ENCODE measurements around the gene RHCE.

DNA sequence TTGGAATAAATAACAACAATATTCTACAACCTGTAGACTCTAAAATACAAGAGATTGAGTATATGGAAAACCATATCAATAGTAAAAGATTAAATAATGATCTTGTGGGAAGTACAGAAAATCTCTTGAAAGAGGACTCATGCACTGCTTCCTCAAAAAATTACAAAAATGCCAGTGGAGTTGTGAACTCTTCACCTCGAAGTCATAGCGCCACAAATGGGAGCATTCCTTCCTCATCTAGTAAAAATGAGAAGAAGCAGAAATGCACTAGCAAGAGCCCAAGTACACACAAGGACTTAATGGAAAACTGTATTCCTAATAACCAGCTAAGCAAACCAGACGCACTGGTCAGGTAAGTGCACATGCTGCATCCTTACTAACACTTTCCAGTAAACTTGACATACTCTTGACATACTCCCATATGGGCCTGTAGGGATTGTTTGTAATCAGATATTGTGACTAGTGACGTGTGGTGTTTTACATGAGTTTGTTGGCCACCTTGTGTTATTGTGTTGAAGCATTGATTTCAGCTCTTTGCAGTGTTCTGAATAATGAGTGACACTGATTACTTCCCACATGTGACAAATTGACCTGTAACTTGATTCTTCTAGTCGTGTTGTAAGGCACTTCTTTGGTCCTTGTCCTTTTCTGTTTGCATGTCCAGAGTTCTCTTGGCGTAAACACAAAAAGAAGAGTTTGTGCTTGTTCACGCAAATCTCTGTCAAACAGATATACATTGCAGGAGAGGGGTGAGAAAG is 38.1 kb upstream of the RHCE start:
- TF ChIP-seq POLR2A (IDR thresholded peaks at IDR 0.05) (no peak), EP300 (IDR thresholded peaks at IDR 0.05) (no peak), POLR2AphosphoS5 (IDR thresholded peaks at IDR 0.05) (no peak)
- TF ChIP-seq, protein P1, sequence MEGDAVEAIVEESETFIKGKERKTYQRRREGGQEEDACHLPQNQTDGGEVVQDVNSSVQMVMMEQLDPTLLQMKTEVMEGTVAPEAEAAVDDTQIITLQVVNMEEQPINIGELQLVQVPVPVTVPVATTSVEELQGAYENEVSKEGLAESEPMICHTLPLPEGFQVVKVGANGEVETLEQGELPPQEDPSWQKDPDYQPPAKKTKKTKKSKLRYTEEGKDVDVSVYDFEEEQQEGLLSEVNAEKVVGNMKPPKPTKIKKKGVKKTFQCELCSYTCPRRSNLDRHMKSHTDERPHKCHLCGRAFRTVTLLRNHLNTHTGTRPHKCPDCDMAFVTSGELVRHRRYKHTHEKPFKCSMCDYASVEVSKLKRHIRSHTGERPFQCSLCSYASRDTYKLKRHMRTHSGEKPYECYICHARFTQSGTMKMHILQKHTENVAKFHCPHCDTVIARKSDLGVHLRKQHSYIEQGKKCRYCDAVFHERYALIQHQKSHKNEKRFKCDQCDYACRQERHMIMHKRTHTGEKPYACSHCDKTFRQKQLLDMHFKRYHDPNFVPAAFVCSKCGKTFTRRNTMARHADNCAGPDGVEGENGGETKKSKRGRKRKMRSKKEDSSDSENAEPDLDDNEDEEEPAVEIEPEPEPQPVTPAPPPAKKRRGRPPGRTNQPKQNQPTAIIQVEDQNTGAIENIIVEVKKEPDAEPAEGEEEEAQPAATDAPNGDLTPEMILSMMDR (IDR thresholded peaks at IDR 0.05): no peak
